ENCODE results near the gene GUCA2A.

Gene GUCA2A

GRCh38 chr1:42168391-42168670, 3.8 kb upstream of the GUCA2A start:
- ChIA-PET POLR2A (no interaction called here), CTCF (interaction anchor here (1.0 to 1.6 kb wide), 2 partner anchors 9 to 594 kb away, joined by 3 to 4 read pairs; no protein-coding TSS in a partner anchor)
- no peak for DNase-seq (ENCODE audit: extremely low spot score)
- no peak for TF ChIP-seq CTCF (IDR thresholded peaks at IDR 0.05; ENCODE audit: control extremely low read depth, extremely low read depth, low read depth, missing control alignments)

- DNase-seq (ENCODE audit: extremely low spot score): no peak
- ChIA-PET POLR2A (no interaction called here), CTCF (no interaction called here)
- no peak for TF ChIP-seq CTCF (IDR thresholded peaks at IDR 0.05; ENCODE audit: control extremely low read depth, extremely low read depth, low read depth, missing control alignments)
Observed at GRCh38 chr1:42167611-42168390, 3.3 kb upstream of the GUCA2A start.

- ChIA-PET CTCF (interaction anchor here (1.6 to 4.3 kb wide), 2 partner anchors 8 to 649 kb away, joined by 3 to 31 read pairs; no protein-coding TSS in a partner anchor), POLR2A (no interaction called here)
- TF ChIP-seq CTCF (IDR thresholded peaks at IDR 0.05; ENCODE audit: control extremely low read depth, extremely low read depth, low read depth, missing control alignments): no peak
Observed at GRCh38 chr1:42165511-42166210, 1.1 kb upstream of the GUCA2A start.

GRCh38 chr1:42163536-42164503, 725 bp downstream of the GUCA2A start:
- CTCF ChIA-PET: interaction anchor here (0.8 to 4.3 kb wide), 3 partner anchors 10 to 17 kb away, joined by 3 to 31 read pairs (median 7); no protein-coding TSS in a partner anchor
- TF ChIP-seq CTCF (IDR thresholded peaks at IDR 0.05; ENCODE audit: control extremely low read depth, extremely low read depth, low read depth, missing control alignments): no peak
- POLR2A ChIA-PET: no interaction called here
- DNase-seq (ENCODE audit: extremely low spot score): no peak

More at GRCh38 chr1:42165511-42166210, 1.1 kb upstream of the GUCA2A start:
- no peak for DNase-seq (ENCODE audit: extremely low spot score)

- POLR2A ChIA-PET: no interaction called here
- CTCF ChIA-PET: interaction anchor here (2.4 to 4.3 kb wide), 2 partner anchors 10 to 12 kb away, joined by 7 to 31 read pairs; no protein-coding TSS in a partner anchor
- no peak for TF ChIP-seq CTCF (IDR thresholded peaks at IDR 0.05; ENCODE audit: control extremely low read depth, extremely low read depth, low read depth, missing control alignments)
- no peak for DNase-seq (ENCODE audit: extremely low spot score)
Observed at GRCh38 chr1:42163114-42163513, 1.4 kb downstream of the GUCA2A start.

GRCh38 chr1:42162181-42162580, 2.4 kb downstream of the GUCA2A start:
- TF ChIP-seq CTCF (IDR thresholded peaks at IDR 0.05; ENCODE audit: control extremely low read depth, extremely low read depth, low read depth, missing control alignments): no peak
- DNase-seq (ENCODE audit: extremely low spot score): no peak
- ChIA-PET POLR2A (no interaction called here), CTCF (interaction anchor here (2.4 to 4.3 kb wide), 2 partner anchors 11 to 13 kb away, joined by 7 to 31 read pairs; no protein-coding TSS in a partner anchor)

Data from GM10248 (cell line).